Measurements from ENCODE around the gene MESP2.

DNA sequence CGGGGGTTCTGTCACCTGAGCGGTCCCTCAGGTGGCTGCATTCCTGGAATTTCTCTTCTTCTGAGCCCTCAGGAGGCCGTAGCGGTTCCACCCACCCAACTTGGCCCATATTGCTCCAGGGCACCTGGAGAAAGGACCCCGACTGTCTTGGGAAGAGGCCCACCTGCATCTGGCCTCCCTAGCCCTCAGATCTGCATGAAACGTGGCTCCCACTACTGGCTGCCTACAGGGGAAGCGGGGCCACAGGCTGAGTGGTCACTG, 48.4 kb downstream of the MESP2 start:
- TF ChIP-seq, protein P1, sequence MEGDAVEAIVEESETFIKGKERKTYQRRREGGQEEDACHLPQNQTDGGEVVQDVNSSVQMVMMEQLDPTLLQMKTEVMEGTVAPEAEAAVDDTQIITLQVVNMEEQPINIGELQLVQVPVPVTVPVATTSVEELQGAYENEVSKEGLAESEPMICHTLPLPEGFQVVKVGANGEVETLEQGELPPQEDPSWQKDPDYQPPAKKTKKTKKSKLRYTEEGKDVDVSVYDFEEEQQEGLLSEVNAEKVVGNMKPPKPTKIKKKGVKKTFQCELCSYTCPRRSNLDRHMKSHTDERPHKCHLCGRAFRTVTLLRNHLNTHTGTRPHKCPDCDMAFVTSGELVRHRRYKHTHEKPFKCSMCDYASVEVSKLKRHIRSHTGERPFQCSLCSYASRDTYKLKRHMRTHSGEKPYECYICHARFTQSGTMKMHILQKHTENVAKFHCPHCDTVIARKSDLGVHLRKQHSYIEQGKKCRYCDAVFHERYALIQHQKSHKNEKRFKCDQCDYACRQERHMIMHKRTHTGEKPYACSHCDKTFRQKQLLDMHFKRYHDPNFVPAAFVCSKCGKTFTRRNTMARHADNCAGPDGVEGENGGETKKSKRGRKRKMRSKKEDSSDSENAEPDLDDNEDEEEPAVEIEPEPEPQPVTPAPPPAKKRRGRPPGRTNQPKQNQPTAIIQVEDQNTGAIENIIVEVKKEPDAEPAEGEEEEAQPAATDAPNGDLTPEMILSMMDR (IDR thresholded peaks at IDR 0.05) = no peak
- TF ChIP-seq POLR2A (IDR thresholded peaks at IDR 0.05) = no peak

Measured in esophagus squamous epithelium (tissue), 4 donors.